ENCODE measurements around the gene MAFB. TPM values are rescaled to one million over a fixed set of nuclear protein-coding genes. Genes with fewer than 3 reads are reported as not detected.
A peak's percentile ranks its signal among the peaks of the same experiment; 100 is the strongest.

Gene MAFB
- total and polyA plus RNA-seq, 8 donors, result 3.7 to 48.0 (median 12.9) TPM

- ATAC-seq, result peak in 2 of 4 donors; percentile 6
These were observed 12.4 kb downstream of the MAFB start for GRCh38 chr20:40676491-40677269.

GRCh38 chr20:40675599-40676221 lies 13.3 kb downstream of the MAFB start:
- FAIRE-seq, result no peak
- no peak overlapping the region for H3K27ac ChIP-seq
- WGBS, 2 donors, result 29 to 37% methylated on average over 5 of the region's 5 CpGs
- no peaks in the 10 kb centered on the region for H3K36me3 ChIP-seq
- H3K9me3 ChIP-seq, result no peaks in the 10 kb centered on the region
- no peaks in the 10 kb centered on the region for H3K27me3 ChIP-seq
- peaks cover 12 to 27% (median 15%) of the 10 kb centered on the region in 3 donors for H3K4me1 ChIP-seq
- peak in 1 of 4 donors; percentile 37 for ATAC-seq
- peak in 1 of 6 donors; percentile 43 for DNase-seq
- intact Hi-C loops (cut with DNase I), result no loop called here
- TF ChIP-seq CTCF (IDR thresholded peaks at IDR 0.05), result no peak
- no peak overlapping the region for H3K4me3 ChIP-seq

More at GRCh38 chr20:40676491-40677269, 12.4 kb downstream of the MAFB start:
- intact Hi-C loops (cut with DNase I), result no loop called here
- no peak for DNase-seq
- Histone ChIP-seq H3K27me3 (no peaks in the 10 kb centered on the region), H3K36me3 (no peaks in the 10 kb centered on the region), H3K4me3 (no peak overlapping the region), H3K9me3 (no peaks in the 10 kb centered on the region), H3K27ac (no peak overlapping the region), H3K4me1 (peaks cover 12 to 27% (median 15%) of the 10 kb centered on the region in 3 donors)
- TF ChIP-seq CTCF (IDR thresholded peaks at IDR 0.05), result no peak
- 39 to 48% methylated on average over 7 of the region's 7 CpGs for WGBS, 2 donors
- no peak for FAIRE-seq

GRCh38 chr20:40673442-40673841 lies 15.6 kb downstream of the MAFB start:
- no peak for TF ChIP-seq CTCF (IDR thresholded peaks at IDR 0.05)
- Histone ChIP-seq H3K27ac (peak overlapping the region in 1 of 4 donors; percentile 9), H3K9me3 (no peaks in the 10 kb centered on the region), H3K36me3 (no peaks in the 10 kb centered on the region), H3K4me3 (no peak overlapping the region), H3K4me1 (peaks cover 12 to 27% (median 15%) of the 10 kb centered on the region in 3 donors), H3K27me3 (no peaks in the 10 kb centered on the region)
- FAIRE-seq (no peak), DNase-seq (peak in 3 of 6 donors; percentile 68 to 72 (median 70)), ATAC-seq (peak; percentile 83 to 93 (median 90))
- intact Hi-C loops (cut with DNase I), result no loop called here

GRCh38 chr20:40672095-40672494 lies 16.9 kb downstream of the MAFB start:
- no peak for DNase-seq
- Histone ChIP-seq H3K27ac (no peak overlapping the region), H3K4me3 (no peak overlapping the region), H3K27me3 (no peaks in the 10 kb centered on the region), H3K4me1 (peaks cover 12 to 27% (median 15%) of the 10 kb centered on the region in 3 donors), H3K9me3 (no peaks in the 10 kb centered on the region), H3K36me3 (no peaks in the 10 kb centered on the region)
- no peak for ATAC-seq
- no peak for TF ChIP-seq CTCF (IDR thresholded peaks at IDR 0.05)
- intact Hi-C loops (cut with DNase I), result no loop called here
- WGBS, 2 donors, result 56 to 65% methylated on average over 2 of the region's 2 CpGs
- FAIRE-seq, result no peak

GRCh38 chr20:40670253-40670652 lies 18.8 kb downstream of the MAFB start:
- no peak for DNase-seq
- Histone ChIP-seq H3K36me3 (no peaks in the 10 kb centered on the region), H3K4me1 (peaks cover under 1 to 15% (median 13%) of the 10 kb centered on the region in 3 donors), H3K9me3 (no peaks in the 10 kb centered on the region), H3K27me3 (no peaks in the 10 kb centered on the region), H3K27ac (no peak overlapping the region), H3K4me3 (no peak overlapping the region)
- intact Hi-C loops (cut with DNase I), result no loop called here
- no peak for ATAC-seq
- TF ChIP-seq CTCF (IDR thresholded peaks at IDR 0.05), result no peak
- FAIRE-seq, result no peak
- WGBS, 2 donors, result 97 to 100% methylated on average over 2 of the region's 2 CpGs

Measured in pancreas (tissue), 10 donors.